Stimulated activated CD4-positive, alpha-beta T cell treated with anti-CD3 and anti-CD28 coated beads, Interleukin-4, amount 100 ng/mL, for 48 hours (primary cell): ENCODE results near the gene CDH26.

ENCODE experiments used
- DNase-seq, 2 donors: peaks; one replicate each; pipeline ENCODE4 v3.0.0-alpha.2; 2020; ENCODE audit warnings: low read depth in 2 of 2

The CDH26 gene

DNA sequence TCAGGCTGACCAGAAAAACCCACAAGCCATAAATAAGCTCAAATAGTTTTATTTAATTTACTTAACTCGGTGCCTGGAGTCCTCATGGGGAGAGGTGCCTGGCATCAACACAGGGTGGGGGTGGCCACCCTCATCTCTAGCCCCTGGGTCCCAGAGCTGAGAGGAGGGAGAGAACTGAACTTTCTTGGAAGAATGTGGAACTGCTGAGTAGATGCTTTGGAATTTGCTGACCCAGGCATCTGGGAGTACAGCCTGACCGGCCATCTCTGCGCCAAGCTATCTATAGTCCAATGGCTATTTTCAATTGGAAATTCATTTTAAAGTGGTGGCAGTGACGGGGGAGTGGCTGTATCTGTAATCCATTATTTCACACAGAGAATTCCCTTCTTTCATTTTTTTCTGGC lies 104.8 kb downstream of the CDH26 start:
- DNase-seq = no peak

DNA sequence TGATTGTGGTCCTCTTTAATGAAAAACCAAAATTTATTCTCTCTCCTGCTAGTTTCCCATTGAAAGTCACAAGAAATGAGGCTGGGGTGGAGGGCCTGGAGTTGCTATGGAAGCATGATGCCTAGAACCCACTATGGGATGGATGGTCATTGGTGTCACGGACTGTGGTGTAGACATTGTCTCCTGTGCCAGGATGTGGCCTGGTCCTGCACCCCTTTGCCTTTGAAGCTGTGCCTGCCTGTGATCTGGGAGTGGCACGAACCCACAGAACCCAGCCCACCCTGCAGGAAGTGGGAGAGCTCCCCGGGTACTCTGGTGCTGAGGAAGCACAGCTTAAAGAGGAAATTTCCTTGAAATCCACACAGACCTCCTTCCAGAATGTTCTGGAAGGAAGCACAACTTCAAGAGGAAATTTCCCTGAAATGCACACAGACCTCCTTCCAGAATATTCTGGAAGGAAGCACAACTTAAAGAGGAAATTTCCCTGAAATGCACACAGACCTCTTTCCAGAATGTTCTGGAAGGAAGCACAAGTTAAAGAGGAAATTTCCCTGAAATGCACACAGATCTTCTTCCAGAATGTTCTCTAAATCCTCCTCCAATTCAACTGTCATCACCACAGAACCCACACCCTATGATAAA lies 105.6 kb downstream of the CDH26 start:
- DNase-seq = no peak
